Posterior cingulate gyrus (tissue), 11 donors: Measurements from ENCODE around the gene SCCPDH.
A peak's percentile ranks its signal among the peaks of the same experiment; 100 is the strongest.
"Not testable (repeated sequence)": the region's sequence is repeated elsewhere in the genome, so short reads cannot be mapped to it uniquely, and the experiment has no call there.

Source experiments
- DNase-seq, 10 donors: peaks; one replicate each; pipeline versions ENCODE4 v3.0.0 to v3.0.0-alpha.2; 2020 to 2021; ENCODE audit warnings: mixed read lengths in 3 of 10
- intact Hi-C: fragments of 100-400 bp; cut with DNase I; formaldehyde crosslinking; loops from one replicate; pipeline ENCODE4 v1.15.1; 2023

SCCPDH gene

GRCh38 chr1:246699095-246699735 is 25.0 kb upstream of the SCCPDH start:
- intact Hi-C loops, result loop anchor here (2.0 to 10.0 kb wide), 3 partner anchors 52 to 202 kb away; partner anchors contain the start of genes CNST and TFB2M
- peak; percentile 51 to 96 (median 78) for DNase-seq

GRCh38 chr1:246703581-246703980 is 20.6 kb upstream of the SCCPDH start:
- no peak for DNase-seq
- intact Hi-C loops, result no loop called here

- DNase-seq, result no peak
- intact Hi-C loops, result no loop called here
Measured at GRCh38 chr1:246705368-246705767, 18.8 kb upstream of the SCCPDH start.

GRCh38 chr1:246708166-246708565 is 16.0 kb upstream of the SCCPDH start:
- no peak for DNase-seq
- intact Hi-C loops, result no loop called here

- intact Hi-C loops, result no loop called here
- no peak for DNase-seq
Measured at GRCh38 chr1:246709196-246709595, 15.0 kb upstream of the SCCPDH start.

- intact Hi-C loops, result no loop called here
- DNase-seq, result no peak
Measured at GRCh38 chr1:246709835-246710234, 14.4 kb upstream of the SCCPDH start.

- no peak for DNase-seq
- intact Hi-C loops, result no loop called here
Measured at GRCh38 chr1:246711548-246712003, 12.6 kb upstream of the SCCPDH start.

- intact Hi-C loops, result not testable (repeated sequence)
Measured at GRCh38 chr1:246712428-246712827, 11.8 kb upstream of the SCCPDH start.

GRCh38 chr1:246719361-246719760 is 4.8 kb upstream of the SCCPDH start:
- intact Hi-C loops, DNase-seq: not testable (repeated sequence)

More at GRCh38 chr1:246712428-246712827, 11.8 kb upstream of the SCCPDH start:
- not testable (repeated sequence) for DNase-seq

GRCh38 chr1:246720814-246721213 is 3.4 kb upstream of the SCCPDH start:
- DNase-seq, result not testable (repeated sequence)
- intact Hi-C loops, result loop anchor here (10.0 kb wide), 1 partner anchor 156 kb away; the partner anchor contains the start of genes CNST and TFB2M

GRCh38 chr1:246722720-246723119 is 1.5 kb upstream of the SCCPDH start:
- DNase-seq, result no peak
- intact Hi-C loops, result loop anchor here (10.0 kb wide), 1 partner anchor 158 kb away; the partner anchor contains the start of genes CNST and TFB2M

GRCh38 chr1:246724731-246725095 is 504 bp downstream of the SCCPDH start:
- peak in 4 of 10 donors; percentile 11 to 33 (median 17) for DNase-seq
- intact Hi-C loops, result loop anchor here (1.0 to 10.0 kb wide), 2 partner anchors 160 to 217 kb away; partner anchors contain the start of genes CNST, SMYD3 and TFB2M

GRCh38 chr1:246725191-246725590 is 982 bp downstream of the SCCPDH start:
- no peak for DNase-seq
- intact Hi-C loops, result loop anchor here (10.0 kb wide), 1 partner anchor 160 kb away; the partner anchor contains the start of genes CNST and TFB2M

- DNase-seq, result no peak
- intact Hi-C loops, result loop anchor here (10.0 kb wide), 1 partner anchor 161 kb away; the partner anchor contains the start of genes CNST and TFB2M
Measured at GRCh38 chr1:246726255-246726679, 2.1 kb downstream of the SCCPDH start.

GRCh38 chr1:246726881-246727280 is 2.7 kb downstream of the SCCPDH start:
- intact Hi-C loops, result loop anchor here (10.0 kb wide), 1 partner anchor 162 kb away; the partner anchor contains the start of genes CNST and TFB2M
- DNase-seq, result peak in 3 of 10 donors; percentile 7 to 22 (median 22)

GRCh38 chr1:246727594-246727993 is 3.4 kb downstream of the SCCPDH start:
- intact Hi-C loops, result loop anchor here (10.0 kb wide), 1 partner anchor 163 kb away; the partner anchor contains the start of genes CNST and TFB2M
- DNase-seq, result no peak

- intact Hi-C loops, result loop anchor here (10.0 kb wide), 1 partner anchor 164 kb away; the partner anchor contains the start of genes CNST and TFB2M
- no peak for DNase-seq
Measured at GRCh38 chr1:246728311-246728710, 4.1 kb downstream of the SCCPDH start.

GRCh38 chr1:246729040-246729439 is 4.8 kb downstream of the SCCPDH start:
- intact Hi-C loops, result loop anchor here (10.0 kb wide), 1 partner anchor 164 kb away; the partner anchor contains the start of genes CNST and TFB2M
- not testable (repeated sequence) for DNase-seq

- intact Hi-C loops, result no loop called here
- no peak for DNase-seq
Measured at GRCh38 chr1:246730839-246731238, 6.6 kb downstream of the SCCPDH start.

- DNase-seq, intact Hi-C loops: not testable (repeated sequence)
Measured at GRCh38 chr1:246731873-246732272, 7.7 kb downstream of the SCCPDH start.

- intact Hi-C loops, result no loop called here
- no peak for DNase-seq
Measured at GRCh38 chr1:246733704-246734103, 9.5 kb downstream of the SCCPDH start.
